ENCODE data around the gene TMPRSS3. TPM values are rescaled to one million over a fixed set of nuclear protein-coding genes. Genes with fewer than 3 reads are reported as not detected.

The TMPRSS3 gene
- total RNA-seq, 8 experiments from 2014 or later: 0.07 to 0.33 (median 0.14) TPM; not detected in 1

GRCh38 chr21:42426424-42426823 is 30.6 kb upstream of the TMPRSS3 start:
- peaks cover 0 to 7% of the 10 kb centered on the region in 2 donors for H3K4me1 ChIP-seq (replicated peaks in 1 of 2)
- ATAC-seq (replicated peaks in 6 of 8): peak in 4 of 8 experiments; percentile 30 to 60 (median 38)
- in situ Hi-C loops (cut with MboI; ENCODE audit: low pct_unique_long_range_greater_than_20kb in 2 of 9, low sequenced_read_pairs in 9 of 9, unreplicated experiment in 9 of 9): loop anchor here in 2 of 9 experiments (25.0 kb wide), 2 partner anchors 114 to 264 kb away; partner anchors contain the start of gene TFF3 (in 1 of the 2)
- 27 to 87% (median 60%) methylated on average over 3 to 6 of the region's 7 CpGs; no CpG with 5 or more reads in 2 of the 10 experiments for WGBS, 10 experiments
- H3K27ac ChIP-seq: no peak overlapping the region
- H3K4me3 ChIP-seq: no peak overlapping the region

- ATAC-seq (replicated peaks in 6 of 8): no peak
- no peak overlapping the region for H3K4me3 ChIP-seq
- in situ Hi-C loops (cut with MboI; ENCODE audit: low pct_unique_long_range_greater_than_20kb in 2 of 9, low sequenced_read_pairs in 9 of 9, unreplicated experiment in 9 of 9): loop anchor here in 2 of 9 experiments (25.0 kb wide), 2 partner anchors 113 to 263 kb away; partner anchors contain the start of gene TFF3 (in 1 of the 2)
- no peak overlapping the region for H3K27ac ChIP-seq
- 0 to 100% (median 68%) methylated on average over 1 to 4 of the region's 4 CpGs; no CpG with 5 or more reads in 2 of the 10 experiments for WGBS, 10 experiments
- H3K4me1 ChIP-seq (replicated peaks in 1 of 2): peaks cover 0 to 7% of the 10 kb centered on the region in 2 donors
Measured at GRCh38 chr21:42425591-42425990, 29.7 kb upstream of the TMPRSS3 start.

GRCh38 chr21:42424914-42425541 is 29.2 kb upstream of the TMPRSS3 start:
- peaks cover 0 to 7% of the 10 kb centered on the region in 2 donors for H3K4me1 ChIP-seq (replicated peaks in 1 of 2)
- no peak for ATAC-seq (replicated peaks in 6 of 8)
- 20 to 96% (median 71%) methylated on average over 1 to 12 of the region's 12 CpGs for WGBS, 10 experiments
- in situ Hi-C loops (cut with MboI; ENCODE audit: low pct_unique_long_range_greater_than_20kb in 2 of 9, low sequenced_read_pairs in 9 of 9, unreplicated experiment in 9 of 9): loop anchor here in 2 of 9 experiments (25.0 kb wide), 2 partner anchors 113 to 263 kb away; partner anchors contain the start of gene TFF3 (in 1 of the 2)
- H3K4me3 ChIP-seq: no peak overlapping the region
- no peak overlapping the region for H3K27ac ChIP-seq

GRCh38 chr21:42423685-42424084 is 27.8 kb upstream of the TMPRSS3 start:
- Histone ChIP-seq H3K4me3 (no peak overlapping the region), H3K4me1 (replicated peaks in 1 of 2) (peaks cover 0 to 7% of the 10 kb centered on the region in 2 donors), H3K27ac (no peak overlapping the region)
- peak in 1 of 8 experiments; percentile 4 for ATAC-seq (replicated peaks in 6 of 8)
- 0 to 92% (median 60%) methylated on average over 1 to 2 of the region's 2 CpGs; no CpG with 5 or more reads in 1 of the 10 experiments for WGBS, 10 experiments
- in situ Hi-C loops (cut with MboI; ENCODE audit: low pct_unique_long_range_greater_than_20kb in 2 of 9, low sequenced_read_pairs in 9 of 9, unreplicated experiment in 9 of 9): no loop called here

GRCh38 chr21:42423197-42423675 is 27.4 kb upstream of the TMPRSS3 start:
- in situ Hi-C loops (cut with MboI; ENCODE audit: low pct_unique_long_range_greater_than_20kb in 2 of 9, low sequenced_read_pairs in 9 of 9, unreplicated experiment in 9 of 9): no loop called here

GRCh38 chr21:42421018-42421793 is 25.4 kb upstream of the TMPRSS3 start:
- WGBS, 10 experiments: 0 to 91% (median 64%) methylated on average over 1 to 3 of the region's 3 CpGs
- peaks cover 0 to 3% of the 10 kb centered on the region in 2 donors for H3K4me1 ChIP-seq (replicated peaks in 1 of 2)
- H3K27ac ChIP-seq: no peak overlapping the region
- no peak overlapping the region for H3K4me3 ChIP-seq
- in situ Hi-C loops (cut with MboI; ENCODE audit: low pct_unique_long_range_greater_than_20kb in 2 of 9, low sequenced_read_pairs in 9 of 9, unreplicated experiment in 9 of 9): no loop called here
- no peak for ATAC-seq (replicated peaks in 6 of 8)

More at GRCh38 chr21:42423197-42423675, 27.4 kb upstream of the TMPRSS3 start:
- WGBS, 10 experiments: 35 to 93% (median 83%) methylated on average over 3 to 10 of the region's 10 CpGs; no CpG with 5 or more reads in 3 of the 10 experiments
- peak in 2 of 8 experiments; percentile 29 to 56 for ATAC-seq (replicated peaks in 6 of 8)
- peaks cover 0 to 7% of the 10 kb centered on the region in 2 donors for H3K4me1 ChIP-seq (replicated peaks in 1 of 2)
- no peak overlapping the region for H3K4me3 ChIP-seq
- no peak overlapping the region for H3K27ac ChIP-seq

GRCh38 chr21:42419845-42420244 is 24.0 kb upstream of the TMPRSS3 start:
- Histone ChIP-seq H3K27ac (no peak overlapping the region), H3K4me1 (replicated peaks in 1 of 2) (peaks cover 0 to 2% of the 10 kb centered on the region in 2 donors), H3K4me3 (no peak overlapping the region)
- WGBS, 10 experiments: 13 to 100% (median 93%) methylated on average over 1 to 6 of the region's 6 CpGs; no CpG with 5 or more reads in 2 of the 10 experiments
- no peak for ATAC-seq (replicated peaks in 6 of 8)
- in situ Hi-C loops (cut with MboI; ENCODE audit: low pct_unique_long_range_greater_than_20kb in 2 of 9, low sequenced_read_pairs in 9 of 9, unreplicated experiment in 9 of 9): no loop called here

- in situ Hi-C loops (cut with MboI; ENCODE audit: low pct_unique_long_range_greater_than_20kb in 2 of 9, low sequenced_read_pairs in 9 of 9, unreplicated experiment in 9 of 9): no loop called here
- 0 to 94% (median 42%) methylated on average over 1 to 4 of the region's 4 CpGs; no CpG with 5 or more reads in 1 of the 10 experiments for WGBS, 10 experiments
- Histone ChIP-seq H3K27ac (no peak overlapping the region), H3K4me3 (no peak overlapping the region), H3K4me1 (replicated peaks in 1 of 2) (peaks cover 0 to 2% of the 10 kb centered on the region in 2 donors)
- ATAC-seq (replicated peaks in 6 of 8): no peak
Measured at GRCh38 chr21:42418886-42419285, 23.0 kb upstream of the TMPRSS3 start.

- Histone ChIP-seq H3K27ac (no peak overlapping the region), H3K4me1 (replicated peaks in 1 of 2) (no peaks in the 10 kb centered on the region), H3K4me3 (no peak overlapping the region)
- no peak for ATAC-seq (replicated peaks in 6 of 8)
- 51 to 100% (median 88%) methylated on average over 2 to 6 of the region's 6 CpGs for WGBS, 10 experiments
- in situ Hi-C loops (cut with MboI; ENCODE audit: low pct_unique_long_range_greater_than_20kb in 2 of 9, low sequenced_read_pairs in 9 of 9, unreplicated experiment in 9 of 9): no loop called here
Measured at GRCh38 chr21:42417533-42417932, 21.7 kb upstream of the TMPRSS3 start.

GRCh38 chr21:42414928-42415769 is 19.3 kb upstream of the TMPRSS3 start:
- no peak overlapping the region for H3K27ac ChIP-seq
- 53 to 100% (median 63%) methylated on average over 2 to 20 of the region's 27 CpGs; no CpG with 5 or more reads in 4 of the 10 experiments for WGBS, 10 experiments
- no peaks in the 10 kb centered on the region for H3K4me1 ChIP-seq (replicated peaks in 1 of 2)
- peak in 5 of 8 experiments; percentile 36 to 76 (median 64) for ATAC-seq (replicated peaks in 6 of 8)
- no peak overlapping the region for H3K4me3 ChIP-seq
- in situ Hi-C loops (cut with MboI; ENCODE audit: low pct_unique_long_range_greater_than_20kb in 2 of 9, low sequenced_read_pairs in 9 of 9, unreplicated experiment in 9 of 9): no loop called here

- ATAC-seq (replicated peaks in 6 of 8): no peak
- no peak overlapping the region for H3K27ac ChIP-seq
- H3K4me3 ChIP-seq: no peak overlapping the region
- WGBS, 10 experiments: 43 to 90% (median 85%) methylated on average over 1 to 6 of the region's 8 CpGs; no CpG with 5 or more reads in 5 of the 10 experiments
- in situ Hi-C loops (cut with MboI; ENCODE audit: low pct_unique_long_range_greater_than_20kb in 2 of 9, low sequenced_read_pairs in 9 of 9, unreplicated experiment in 9 of 9): no loop called here
- no peaks in the 10 kb centered on the region for H3K4me1 ChIP-seq (replicated peaks in 1 of 2)
Measured at GRCh38 chr21:42414553-42414927, 18.7 kb upstream of the TMPRSS3 start.

GRCh38 chr21:42414066-42414465 is 18.2 kb upstream of the TMPRSS3 start:
- no peaks in the 10 kb centered on the region for H3K4me1 ChIP-seq (replicated peaks in 1 of 2)
- in situ Hi-C loops (cut with MboI; ENCODE audit: low pct_unique_long_range_greater_than_20kb in 2 of 9, low sequenced_read_pairs in 9 of 9, unreplicated experiment in 9 of 9): no loop called here
- H3K4me3 ChIP-seq: no peak overlapping the region
- WGBS, 10 experiments: 49 to 92% (median 78%) methylated on average over 2 to 8 of the region's 8 CpGs; no CpG with 5 or more reads in 3 of the 10 experiments
- H3K27ac ChIP-seq: no peak overlapping the region
- no peak for ATAC-seq (replicated peaks in 6 of 8)
